NCI-H2227 (cell line): ENCODE data around the gene DZIP1L.
A peak's percentile ranks its signal among the peaks of the same experiment; 100 is the strongest.
"Not testable (repeated sequence)": the region's sequence is repeated elsewhere in the genome, so short reads cannot be mapped to it uniquely, and the experiment has no call there.

ENCODE experiments used
- DNase-seq: peaks from one replicate; lab custom pipeline; 2025; ENCODE audit not compliant: unreplicated experiment; lab: John Stamatoyannopoulos, UW

The DZIP1L gene

GRCh38 chr3:138114431-138114918 lies 933 bp downstream of the DZIP1L start:
- peak; percentile 4 for DNase-seq

GRCh38 chr3:138113326-138113725 lies 2.1 kb downstream of the DZIP1L start:
- DNase-seq, result peak; percentile 25

GRCh38 chr3:138112362-138112761 lies 3.0 kb downstream of the DZIP1L start:
- no peak for DNase-seq

- no peak for DNase-seq
Observed at GRCh38 chr3:138105598-138105997, 9.8 kb downstream of the DZIP1L start.

GRCh38 chr3:138103466-138103865 lies 11.9 kb downstream of the DZIP1L start:
- DNase-seq, result no peak

GRCh38 chr3:138101351-138101940 lies 14.0 kb downstream of the DZIP1L start:
- not testable (repeated sequence) for DNase-seq

- DNase-seq, result no peak
Observed at GRCh38 chr3:138099417-138099816, 16.0 kb downstream of the DZIP1L start.

- DNase-seq, result no peak
Observed at GRCh38 chr3:138097192-138098172, 17.9 kb downstream of the DZIP1L start.

GRCh38 chr3:138093721-138094120 lies 21.7 kb downstream of the DZIP1L start:
- no peak for DNase-seq

- DNase-seq, result no peak
Observed at GRCh38 chr3:138092023-138092422, 23.4 kb downstream of the DZIP1L start.

GRCh38 chr3:138089091-138089490 lies 26.3 kb downstream of the DZIP1L start:
- DNase-seq, result no peak

- not testable (repeated sequence) for DNase-seq
Observed at GRCh38 chr3:138085745-138086144, 29.7 kb downstream of the DZIP1L start.

GRCh38 chr3:138084196-138084595 lies 31.2 kb downstream of the DZIP1L start:
- DNase-seq, result no peak

GRCh38 chr3:138082992-138083386 lies 32.4 kb downstream of the DZIP1L start:
- no peak for DNase-seq

- no peak for DNase-seq
Observed at GRCh38 chr3:138082085-138082991, 33.1 kb downstream of the DZIP1L start.

GRCh38 chr3:138081371-138082084 lies 33.9 kb downstream of the DZIP1L start:
- DNase-seq, result no peak

- no peak for DNase-seq
Observed at GRCh38 chr3:138079901-138080300, 35.5 kb downstream of the DZIP1L start.

GRCh38 chr3:138078901-138079344 lies 36.5 kb downstream of the DZIP1L start:
- DNase-seq, result no peak

- DNase-seq, result no peak
Observed at GRCh38 chr3:138078096-138078495, 37.3 kb downstream of the DZIP1L start.

- no peak for DNase-seq
Observed at GRCh38 chr3:138072796-138073195, 42.6 kb downstream of the DZIP1L start.
